CD14-positive monocyte (primary cell): Measurements from ENCODE around the gene GYG1. TPM values are rescaled to one million over a fixed set of nuclear protein-coding genes. Genes with fewer than 3 reads are reported as not detected.

ENCODE experiments used
- DNase-seq, 3 donors: peaks; one replicate each; pipeline ENCODE4 v3.0.0-alpha.2; 2011 to 2022
- H2AFZ ChIP-seq: 2 replicates; pipeline ENCODE4 v1.6.0; 2012; ENCODE audit warnings: mild to moderate bottlenecking, low read depth, low read length, inconsistent platforms; ENCODE audit not compliant: insufficient read depth, poor library complexity, severe bottlenecking
- H3K27ac ChIP-seq, 2 donors: 1 replicate in 1 of 2; 2 replicates in 1 of 2; pipeline ENCODE4 v1.5.1; 2012 to 2013; ENCODE audit warnings: low read length in 2 of 2, control low read depth in 1 of 2, inconsistent platforms in 1 of 2, low read depth in 1 of 2, mild to moderate bottlenecking in 1 of 2
- H3K27me3 ChIP-seq, 2 donors: one replicate each; pipeline versions ENCODE4 v1.6.0 to v1.6.1; 2011 to 2013; ENCODE audit warnings: low read length in 2 of 2; ENCODE audit not compliant: control insufficient read depth in 2 of 2, insufficient read depth in 2 of 2
- H3K36me3 ChIP-seq, 2 donors: replicated peaks in 1 of 2; 1 replicate in 1 of 2; 2 replicates in 1 of 2; pipeline versions ENCODE4 v1.5.1 to v1.6.1; 2012 to 2013; ENCODE audit warnings: low read length in 2 of 2, control low read depth in 1 of 2, inconsistent platforms in 1 of 2, mild to moderate bottlenecking in 1 of 2; ENCODE audit not compliant: insufficient read depth in 2 of 2, control insufficient read depth in 1 of 2
- H3K4me1 ChIP-seq, 2 donors: 1 replicate in 1 of 2; 2 replicates in 1 of 2; pipeline versions ENCODE4 v1.5.1 to v1.6.1; 2012 to 2013; ENCODE audit warnings: low read length in 2 of 2, control low read depth in 1 of 2, inconsistent platforms in 1 of 2, mild to moderate bottlenecking in 1 of 2, moderate library complexity in 1 of 2; ENCODE audit not compliant: insufficient read depth in 2 of 2, control insufficient read depth in 1 of 2
- H3K4me2 ChIP-seq: replicated peaks from 2 replicates; pipeline ENCODE3; 2012; ENCODE audit warnings: low read length, moderate library complexity, mild to moderate bottlenecking; ENCODE audit not compliant: poor library complexity, severe bottlenecking; ENCODE audit errors: extremely low read depth
- H3K4me3 ChIP-seq, 3 experiments: fragments of 200-600 bp in 1 of 3; sonication (generic) in 1 of 3; replicated peaks in 1 of 3; 1 replicate in 2 of 3; 2 replicates in 1 of 3; pipeline ENCODE4 v1.5.1; 2011 to 2013; ENCODE audit warnings: low read length in 3 of 3, mild to moderate bottlenecking in 3 of 3, control low read depth in 2 of 3, low read depth in 2 of 3, inconsistent platforms in 1 of 3, moderate library complexity in 1 of 3
- H3K79me2 ChIP-seq: 2 replicates; pipeline ENCODE4 v1.6.0; 2012; ENCODE audit warnings: mild to moderate bottlenecking, control low read depth, inconsistent platforms, low read length, moderate library complexity; ENCODE audit not compliant: insufficient read depth
- H3K9ac ChIP-seq: 2 replicates; pipeline ENCODE4 v1.6.0; 2017; ENCODE audit warnings: low read length, mild to moderate bottlenecking; ENCODE audit not compliant: insufficient read depth, poor library complexity, severe bottlenecking
- H3K9me3 ChIP-seq, 2 donors: replicated peaks in 1 of 2; 1 replicate in 1 of 2; 2 replicates in 1 of 2; pipeline versions ENCODE4 v1.5.1 to v1.6.1; 2012 to 2013; ENCODE audit warnings: low read length in 2 of 2, control low read depth in 1 of 2; ENCODE audit not compliant: control insufficient read depth in 1 of 2, insufficient read depth in 1 of 2
- H4K20me1 ChIP-seq: 2 replicates; pipeline ENCODE4 v1.6.0; 2012; ENCODE audit warnings: mild to moderate bottlenecking, low read length, control low read depth, moderate library complexity; ENCODE audit not compliant: insufficient read depth
- H3K27ac Mint-ChIP-seq, 7 donors: one replicate each; pipeline ENCODE4 v1.8.0; 2020; ENCODE audit warnings: mild to moderate bottlenecking in 7 of 7, mixed read lengths in 7 of 7, moderate library complexity in 6 of 7, inconsistent platforms in 2 of 7
- H3K27me3 Mint-ChIP-seq, 3 donors: one replicate each; pipeline ENCODE4 v1.8.0; 2021 to 2022; ENCODE audit warnings: low read depth in 3 of 3, mild to moderate bottlenecking in 3 of 3, mixed read lengths in 3 of 3, moderate library complexity in 3 of 3, inconsistent platforms in 1 of 3
- H3K36me3 Mint-ChIP-seq, 2 donors: one replicate each; pipeline ENCODE4 v1.8.0; 2020; ENCODE audit warnings: mixed read lengths in 2 of 2, inconsistent platforms in 1 of 2, mild to moderate bottlenecking in 1 of 2
- H3K4me1 Mint-ChIP-seq: one replicate; pipeline ENCODE4 v1.8.0; 2020; ENCODE audit warnings: mild to moderate bottlenecking, mixed read lengths
- H3K4me3 Mint-ChIP-seq, 2 donors: one replicate each; pipeline ENCODE4 v1.8.0; 2020; ENCODE audit warnings: mild to moderate bottlenecking in 2 of 2, mixed read lengths in 2 of 2, moderate library complexity in 1 of 2
- H3K9me3 Mint-ChIP-seq, 7 donors: one replicate each; pipeline ENCODE4 v1.8.0; 2020 to 2022; ENCODE audit warnings: mixed read lengths in 7 of 7, mild to moderate bottlenecking in 6 of 7, moderate library complexity in 6 of 7, inconsistent platforms in 2 of 7
- CTCF ChIP-seq: fragments of 200-600 bp; IDR thresholded peaks from one replicate; pipeline ENCODE4 v1.8.0; 2022; ENCODE audit warnings: antibody characterized with exemption, mild to moderate bottlenecking
- WGBS: methylation state at CpG from one replicate; pipeline ENCODE4 v1.1.5; 2013; ENCODE audit warnings: missing lambda C conversion rate; ENCODE audit not compliant: insufficient coverage; 5-methylcytosine and 5-hydroxymethylcytosine counted together
- intact Hi-C, 2 donors: fragments of 100-400 bp; cut with micrococcal nuclease; formaldehyde crosslinking; loops; one replicate each; pipeline versions ENCODE4 v1.15.0 to v1.15.1; 2023
- polyA plus RNA-seq, 3 donors: library from polyadenylated mRNA; depleted of rRNA in 1 of 3; unstranded in 2 of 3; stranded (reverse) in 1 of 3; fragments of 300-500 nt in 2 of 3; fragments of >200 nt in 1 of 3; fragmentation: Illumina TruSeq in 2 of 3; gene quantifications; 1 replicate in 2 of 3; 2 replicates in 1 of 3; pipeline ENCODE4 v1.2.3, GENCODE V29; 2012 to 2021

GYG1 gene
- polyA plus RNA-seq, 3 donors, result 50.6 to 122 (median 121) TPM

DNA sequence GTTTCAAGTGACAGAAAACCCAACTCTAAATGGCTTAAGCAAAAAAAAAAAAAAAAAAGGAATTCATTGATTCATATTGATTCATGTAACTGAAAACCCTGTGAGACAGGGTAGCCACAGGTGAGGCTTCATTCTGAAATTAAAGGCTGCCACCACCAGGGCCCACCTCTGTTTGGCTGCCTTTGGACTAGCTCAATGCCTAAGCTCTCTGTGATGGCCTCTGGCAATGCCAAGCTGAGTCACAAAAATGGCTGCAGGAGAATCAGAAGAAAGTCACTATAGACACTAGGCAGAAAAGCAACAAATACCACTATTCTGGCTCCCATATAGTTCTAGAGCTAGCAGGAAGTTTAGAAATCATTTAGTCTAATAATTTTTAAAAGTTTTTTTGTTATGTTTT is 38.2 kb upstream of the GYG1 start:
- intact Hi-C loops, result loop anchor here (10.0 kb wide), 1 partner anchor 322 kb away; no protein-coding TSS in a partner anchor

GRCh38 chr3:148954981-148955380 is 36.4 kb upstream of the GYG1 start:
- Histone ChIP-seq H3K4me2 (no peak overlapping the region), H3K4me1 (peaks cover 0 to 5% of the 10 kb centered on the region in 2 donors), H2AFZ (no peak overlapping the region), H3K27ac (no peak overlapping the region), H3K27me3 (no peaks in the 10 kb centered on the region), H3K36me3 (no peaks in the 10 kb centered on the region), H3K4me3 (no peak overlapping the region), H3K9ac (no peak overlapping the region), H4K20me1 (no peaks in the 10 kb centered on the region), H3K9me3 (no peaks in the 10 kb centered on the region), H3K79me2 (no peaks in the 10 kb centered on the region)
- Mint-ChIP-seq H3K27me3 (peaks cover 0 to 2% (median 0%) of the 10 kb centered on the region in 3 donors), H3K36me3 (no peaks in the 10 kb centered on the region), H3K4me3 (no peak overlapping the region), H3K4me1 (peaks cover 8% of the 10 kb centered on the region), H3K9me3 (peaks cover 0 to 1% (median 0%) of the 10 kb centered on the region in 7 donors), H3K27ac (no peak overlapping the region)
- DNase-seq, result no peak
- intact Hi-C loops, result loop anchor here (10.0 kb wide), 1 partner anchor 320 kb away; no protein-coding TSS in a partner anchor
- TF ChIP-seq CTCF, result no peak
- no CpG with 5 or more reads among the region's 4 CpGs for WGBS

More for the DNA sequence above, 38.2 kb upstream of the GYG1 start:
- H3K4me1 Mint-ChIP-seq, result peaks cover 8% of the 10 kb centered on the region
- Histone ChIP-seq H3K9me3 (no peaks in the 10 kb centered on the region), H3K36me3 (no peaks in the 10 kb centered on the region), H2AFZ (no peak overlapping the region), H3K79me2 (no peaks in the 10 kb centered on the region), H3K27me3 (no peaks in the 10 kb centered on the region), H3K27ac (no peak overlapping the region), H3K4me2 (no peak overlapping the region), H3K4me1 (peaks cover 0 to 5% of the 10 kb centered on the region in 2 donors), H3K9ac (no peak overlapping the region), H4K20me1 (no peaks in the 10 kb centered on the region), H3K4me3 (no peak overlapping the region)
- H3K27ac Mint-ChIP-seq, result no peak overlapping the region
- H3K4me3 Mint-ChIP-seq, result no peak overlapping the region
- H3K27me3 Mint-ChIP-seq, result peaks cover 0 to 2% (median 0%) of the 10 kb centered on the region in 3 donors
- no peak for TF ChIP-seq CTCF
- H3K9me3 Mint-ChIP-seq, result peaks cover 0 to 1% (median 0%) of the 10 kb centered on the region in 7 donors
- no peak for DNase-seq
- no peaks in the 10 kb centered on the region for H3K36me3 Mint-ChIP-seq
